ENCODE measurements around the gene MGAT4B. TPM values are rescaled to one million over a fixed set of nuclear protein-coding genes. Genes with fewer than 3 reads are reported as not detected.

The MGAT4B gene
- polyA plus RNA-seq, 3 donors = 12.4 to 151 (median 14.3) TPM

DNA sequence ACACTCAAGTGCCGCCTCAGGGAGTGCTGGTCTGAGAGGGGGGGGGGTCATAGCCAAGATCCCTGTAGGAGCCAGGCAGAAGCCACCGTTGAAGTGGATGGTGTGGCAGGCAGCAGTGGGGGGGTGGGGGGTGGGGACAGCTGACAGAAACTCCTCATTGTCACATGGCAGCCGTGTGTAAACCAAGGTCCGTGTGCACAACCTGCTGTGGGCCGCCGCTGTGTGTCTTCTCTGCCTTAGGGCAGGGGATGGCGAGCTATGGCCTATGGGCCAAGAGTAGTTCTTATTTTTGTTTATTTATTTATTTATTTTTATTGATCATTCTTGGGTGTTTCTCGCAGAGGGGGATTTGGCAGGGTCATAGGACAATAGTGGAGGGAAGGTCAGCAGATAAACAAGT is 27.5 kb upstream of the MGAT4B start:
- no peak overlapping the region for H3K4me3 Mint-ChIP-seq
- no peak overlapping the region for H2AFZ ChIP-seq (ENCODE audit: insufficient read depth, low read depth, low read length, poor library complexity, severe bottlenecking)
- no peaks in the 10 kb centered on the region for H3K27me3 ChIP-seq (ENCODE audit: control insufficient read depth in 2 of 2, insufficient read depth in 2 of 2, low read length in 2 of 2)
- peaks cover 86% of the 10 kb centered on the region in 2 donors for H3K36me3 ChIP-seq (replicated peaks in 1 of 2; ENCODE audit: control insufficient read depth in 1 of 2, insufficient read depth in 2 of 2, low read length in 2 of 2)
- H3K79me2 ChIP-seq (ENCODE audit: insufficient read depth, low read length) = peaks cover 19% of the 10 kb centered on the region
- peaks cover 0 to 9% of the 10 kb centered on the region in 2 donors for H3K4me1 ChIP-seq (ENCODE audit: control insufficient read depth in 1 of 2, insufficient read depth in 2 of 2, low read length in 2 of 2)
- peaks cover 78 to 92% of the 10 kb centered on the region in 2 donors for H3K36me3 Mint-ChIP-seq
- peaks cover 11% of the 10 kb centered on the region for H3K4me1 Mint-ChIP-seq
- peaks cover 84% of the 10 kb centered on the region for H4K20me1 ChIP-seq (ENCODE audit: insufficient read depth, low read length)
- H3K9ac ChIP-seq (ENCODE audit: insufficient read depth, low read length, poor library complexity, severe bottlenecking) = no peak overlapping the region
- no peak overlapping the region for H3K27ac ChIP-seq (ENCODE audit: low read depth in 1 of 2, low read length in 2 of 2)
- no CpG with 5 or more reads among the region's 8 CpGs for WGBS (ENCODE audit: insufficient coverage)
- H3K9me3 ChIP-seq (replicated peaks in 1 of 2; ENCODE audit: control insufficient read depth in 1 of 2, insufficient read depth in 1 of 2, low read length in 2 of 2) = no peaks in the 10 kb centered on the region
- H3K4me2 ChIP-seq (replicated peaks; ENCODE audit: extremely low read depth, low read length, poor library complexity, severe bottlenecking) = no peak overlapping the region
- DNase-seq = no peak
- intact Hi-C loops (cut with micrococcal nuclease) = no loop called here
- H3K27me3 Mint-ChIP-seq (ENCODE audit: low read depth in 3 of 3) = peaks cover 0 to 2% (median 0%) of the 10 kb centered on the region in 3 donors
- no peak overlapping the region for H3K27ac Mint-ChIP-seq
- no peaks in the 10 kb centered on the region for H3K9me3 Mint-ChIP-seq
- TF ChIP-seq, protein P1, sequence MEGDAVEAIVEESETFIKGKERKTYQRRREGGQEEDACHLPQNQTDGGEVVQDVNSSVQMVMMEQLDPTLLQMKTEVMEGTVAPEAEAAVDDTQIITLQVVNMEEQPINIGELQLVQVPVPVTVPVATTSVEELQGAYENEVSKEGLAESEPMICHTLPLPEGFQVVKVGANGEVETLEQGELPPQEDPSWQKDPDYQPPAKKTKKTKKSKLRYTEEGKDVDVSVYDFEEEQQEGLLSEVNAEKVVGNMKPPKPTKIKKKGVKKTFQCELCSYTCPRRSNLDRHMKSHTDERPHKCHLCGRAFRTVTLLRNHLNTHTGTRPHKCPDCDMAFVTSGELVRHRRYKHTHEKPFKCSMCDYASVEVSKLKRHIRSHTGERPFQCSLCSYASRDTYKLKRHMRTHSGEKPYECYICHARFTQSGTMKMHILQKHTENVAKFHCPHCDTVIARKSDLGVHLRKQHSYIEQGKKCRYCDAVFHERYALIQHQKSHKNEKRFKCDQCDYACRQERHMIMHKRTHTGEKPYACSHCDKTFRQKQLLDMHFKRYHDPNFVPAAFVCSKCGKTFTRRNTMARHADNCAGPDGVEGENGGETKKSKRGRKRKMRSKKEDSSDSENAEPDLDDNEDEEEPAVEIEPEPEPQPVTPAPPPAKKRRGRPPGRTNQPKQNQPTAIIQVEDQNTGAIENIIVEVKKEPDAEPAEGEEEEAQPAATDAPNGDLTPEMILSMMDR (IDR thresholded peaks at IDR 0.05) = no peak
- no peak overlapping the region for H3K4me3 ChIP-seq (replicated peaks in 1 of 3; ENCODE audit: low read depth in 2 of 3, low read length in 3 of 3)

DNA sequence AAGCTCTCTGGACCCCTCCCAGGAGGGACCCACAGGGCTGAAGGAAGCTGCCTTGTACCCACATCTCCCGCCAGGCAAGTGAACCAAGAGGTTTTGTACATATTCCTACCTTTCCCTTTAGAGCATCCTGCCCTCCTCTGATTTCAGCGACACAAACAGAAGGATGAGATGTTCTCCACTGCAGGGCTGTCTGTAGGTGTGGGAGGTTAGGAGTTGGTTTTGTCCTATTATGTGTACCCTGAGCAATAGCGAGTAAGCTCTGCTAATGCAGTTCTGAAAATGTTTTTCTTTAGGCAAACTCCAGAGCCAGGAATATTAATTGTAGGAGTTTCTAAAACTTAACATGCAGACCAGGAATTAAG is 27.0 kb upstream of the MGAT4B start:
- no CpG with 5 or more reads among the region's 3 CpGs for WGBS (ENCODE audit: insufficient coverage)
- Histone ChIP-seq H3K36me3 (replicated peaks in 1 of 2; ENCODE audit: control insufficient read depth in 1 of 2, insufficient read depth in 2 of 2, low read length in 2 of 2) (peaks cover 89 to 91% of the 10 kb centered on the region in 2 donors), H3K27ac (ENCODE audit: low read depth in 1 of 2, low read length in 2 of 2) (no peak overlapping the region), H3K4me3 (replicated peaks in 1 of 3; ENCODE audit: low read depth in 2 of 3, low read length in 3 of 3) (no peak overlapping the region), H3K27me3 (ENCODE audit: control insufficient read depth in 2 of 2, insufficient read depth in 2 of 2, low read length in 2 of 2) (no peaks in the 10 kb centered on the region), H4K20me1 (ENCODE audit: insufficient read depth, low read length) (peaks cover 85% of the 10 kb centered on the region), H2AFZ (ENCODE audit: insufficient read depth, low read depth, low read length, poor library complexity, severe bottlenecking) (no peak overlapping the region), H3K4me2 (replicated peaks; ENCODE audit: extremely low read depth, low read length, poor library complexity, severe bottlenecking) (no peak overlapping the region), H3K79me2 (ENCODE audit: insufficient read depth, low read length) (peaks cover 23% of the 10 kb centered on the region), H3K9me3 (replicated peaks in 1 of 2; ENCODE audit: control insufficient read depth in 1 of 2, insufficient read depth in 1 of 2, low read length in 2 of 2) (no peaks in the 10 kb centered on the region), H3K9ac (ENCODE audit: insufficient read depth, low read length, poor library complexity, severe bottlenecking) (no peak overlapping the region), H3K4me1 (ENCODE audit: control insufficient read depth in 1 of 2, insufficient read depth in 2 of 2, low read length in 2 of 2) (peaks cover 0 to 9% of the 10 kb centered on the region in 2 donors)
- Mint-ChIP-seq H3K27me3 (ENCODE audit: low read depth in 3 of 3) (peaks cover 0 to 2% (median 0%) of the 10 kb centered on the region in 3 donors), H3K9me3 (no peaks in the 10 kb centered on the region), H3K4me1 (peaks cover 11% of the 10 kb centered on the region), H3K36me3 (peaks cover 82 to 95% of the 10 kb centered on the region in 2 donors), H3K27ac (no peak overlapping the region), H3K4me3 (no peak overlapping the region)
- intact Hi-C loops (cut with micrococcal nuclease) = no loop called here
- TF ChIP-seq, protein P1 (IDR thresholded peaks at IDR 0.05) = no peak
- no peak for DNase-seq
